Limb (tissue), 2 donors: ENCODE results near the gene MATCAP1.

Source experiments
- DNase-seq, 2 donors: peaks; one replicate each; pipeline ENCODE4 v3.0.0-alpha.2; 2016; ENCODE audit errors: extremely low spot score in 2 of 2

Gene MATCAP1

GRCh38 chr16:67208154-67208896, 24.6 kb upstream of the MATCAP1 start:
- DNase-seq, result no peak

- DNase-seq, result no peak
These were observed 23.7 kb upstream of the MATCAP1 start for GRCh38 chr16:67207249-67208091.

GRCh38 chr16:67206838-67207248, 23.1 kb upstream of the MATCAP1 start:
- no peak for DNase-seq

- DNase-seq, result no peak
These were observed 22.5 kb upstream of the MATCAP1 start for GRCh38 chr16:67206129-67206837.

GRCh38 chr16:67204076-67204475, 20.3 kb upstream of the MATCAP1 start:
- DNase-seq, result no peak

GRCh38 chr16:67202956-67203493, 19.3 kb upstream of the MATCAP1 start:
- DNase-seq, result no peak

- no peak for DNase-seq
These were observed 18.7 kb upstream of the MATCAP1 start for GRCh38 chr16:67202426-67202825.

- DNase-seq, result no peak
These were observed 17.9 kb upstream of the MATCAP1 start for GRCh38 chr16:67201411-67202345.

- no peak for DNase-seq
These were observed 16.7 kb upstream of the MATCAP1 start for GRCh38 chr16:67200491-67200890.

GRCh38 chr16:67199808-67200198, 16.0 kb upstream of the MATCAP1 start:
- DNase-seq, result no peak

GRCh38 chr16:67199011-67199807, 15.4 kb upstream of the MATCAP1 start, which contains the start of gene ELMO3:
TSS of gene ELMO3 (plus strand) at chr16:67199131. CDS start at chr16:67199327, 196 bp downstream.
- DNase-seq, result no peak

GRCh38 chr16:67198238-67198734, 14.5 kb upstream of the MATCAP1 start:
- no peak for DNase-seq

- DNase-seq, result no peak
These were observed 13.9 kb upstream of the MATCAP1 start for GRCh38 chr16:67197704-67198103.

- no peak for DNase-seq
These were observed 13.1 kb upstream of the MATCAP1 start for GRCh38 chr16:67196881-67197280.

- no peak for DNase-seq
These were observed 11.9 kb upstream of the MATCAP1 start for GRCh38 chr16:67195676-67196075.

GRCh38 chr16:67194260-67194659, 10.5 kb upstream of the MATCAP1 start:
- no peak for DNase-seq

- no peak for DNase-seq
These were observed 9.8 kb upstream of the MATCAP1 start for GRCh38 chr16:67193536-67193935.

- no peak for DNase-seq
These were observed 9.1 kb upstream of the MATCAP1 start for GRCh38 chr16:67192781-67193361.

GRCh38 chr16:67191995-67192681, 8.4 kb upstream of the MATCAP1 start, which contains the start of gene E2F4:
TSS of gene E2F4 (plus strand) at chr16:67192155. CDS start at chr16:67192228, 73 bp downstream.
- peak; percentile 92 to 93 for DNase-seq
